Measurements from ENCODE around the gene USP24. TPM values are rescaled to one million over a fixed set of nuclear protein-coding genes. Genes with fewer than 3 reads are reported as not detected.
"Not testable (repeated sequence)": the region's sequence is repeated elsewhere in the genome, so short reads cannot be mapped to it uniquely, and the experiment has no call there.

USP24 gene
- total RNA-seq, 1 donor from 2014 or later: 50.5 TPM

GRCh38 chr1:55035904-55036303 lies 179.3 kb downstream of the USP24 start:
- peaks cover 21% of the 10 kb centered on the region for H3K4me1 ChIP-seq
- H3K4me3 Mint-ChIP-seq: no peak overlapping the region
- H3K9me3 ChIP-seq (ENCODE audit: low read depth): no peaks in the 10 kb centered on the region
- H3K4me2 ChIP-seq: no peak overlapping the region
- peaks cover 39% of the 10 kb centered on the region for H3K27me3 ChIP-seq
- H3K4me3 ChIP-seq: no peak overlapping the region
- H3K9me3 Mint-ChIP-seq: peaks cover 12% of the 10 kb centered on the region
- H3K9ac ChIP-seq: no peak overlapping the region
- no peak overlapping the region for H3K27ac ChIP-seq
- H3K27ac Mint-ChIP-seq: no peak overlapping the region
- TF ChIP-seq EZH2 (IDR thresholded peaks at IDR 0.05) (no peak), EZH2phosphoT487 (IDR thresholded peaks at IDR 0.05) (no peak), CTCF (IDR thresholded peaks at IDR 0.05) (no peak)
- H3K36me3 Mint-ChIP-seq: peaks cover 2% of the 10 kb centered on the region
- peaks cover 51% of the 10 kb centered on the region for H3K27me3 Mint-ChIP-seq (ENCODE audit: insufficient read depth, low read depth)
- no peaks in the 10 kb centered on the region for H3K36me3 ChIP-seq
- DNase-seq (ENCODE audit: low spot score): no peak
- H3F3A ChIP-seq (ENCODE audit: low read depth): peaks cover 16% of the 10 kb centered on the region
- no peaks in the 10 kb centered on the region for H3K79me2 ChIP-seq (ENCODE audit: low read depth)
- H3K4me1 Mint-ChIP-seq: peaks cover 32% of the 10 kb centered on the region
- H4K20me1 ChIP-seq (ENCODE audit: low read depth): peaks cover 1% of the 10 kb centered on the region
- no peak overlapping the region for H2AFZ ChIP-seq (replicated peaks)

GRCh38 chr1:55034476-55035133 lies 180.6 kb downstream of the USP24 start:
- Histone ChIP-seq H3K9me3 (ENCODE audit: low read depth) (no peaks in the 10 kb centered on the region), H3K4me3 (no peak overlapping the region), H3K9ac (no peak overlapping the region), H3K4me1 (peaks cover 13% of the 10 kb centered on the region), H3F3A (ENCODE audit: low read depth) (peaks cover 16% of the 10 kb centered on the region), H3K36me3 (no peaks in the 10 kb centered on the region), H3K27me3 (peaks cover 26% of the 10 kb centered on the region), H3K27ac (no peak overlapping the region), H4K20me1 (ENCODE audit: low read depth) (no peaks in the 10 kb centered on the region), H3K79me2 (ENCODE audit: low read depth) (no peaks in the 10 kb centered on the region), H3K4me2 (no peak overlapping the region), H2AFZ (replicated peaks) (no peak overlapping the region)
- Mint-ChIP-seq H3K27me3 (ENCODE audit: insufficient read depth, low read depth) (peaks cover 41% of the 10 kb centered on the region), H3K4me1 (peaks cover 27% of the 10 kb centered on the region), H3K9me3 (peaks cover 17% of the 10 kb centered on the region), H3K27ac (no peak overlapping the region), H3K36me3 (peaks cover 2% of the 10 kb centered on the region), H3K4me3 (no peak overlapping the region)
- DNase-seq (ENCODE audit: low spot score): no peak
- TF ChIP-seq EZH2 (IDR thresholded peaks at IDR 0.05) (no peak), CTCF (IDR thresholded peaks at IDR 0.05) (no peak), EZH2phosphoT487 (IDR thresholded peaks at IDR 0.05) (no peak)

GRCh38 chr1:55033265-55033614 lies 181.9 kb downstream of the USP24 start:
- peak overlapping the region; percentile 17 for H3K4me2 ChIP-seq
- peaks cover 21% of the 10 kb centered on the region for H3K4me1 Mint-ChIP-seq
- H3K27ac Mint-ChIP-seq: peak overlapping the region; percentile 72
- peaks cover 17% of the 10 kb centered on the region for H3K9me3 Mint-ChIP-seq
- H3K27me3 Mint-ChIP-seq (ENCODE audit: insufficient read depth, low read depth): peaks cover 28% of the 10 kb centered on the region
- no peaks in the 10 kb centered on the region for H3K79me2 ChIP-seq (ENCODE audit: low read depth)
- no peaks in the 10 kb centered on the region for H3K36me3 ChIP-seq
- H2AFZ ChIP-seq (replicated peaks): no peak overlapping the region
- H3K9me3 ChIP-seq (ENCODE audit: low read depth): no peaks in the 10 kb centered on the region
- DNase-seq (ENCODE audit: low spot score): no peak
- peaks cover 16% of the 10 kb centered on the region for H3F3A ChIP-seq (ENCODE audit: low read depth)
- no peak overlapping the region for H3K4me3 ChIP-seq
- no peaks in the 10 kb centered on the region for H4K20me1 ChIP-seq (ENCODE audit: low read depth)
- no peak for TF ChIP-seq EZH2 (IDR thresholded peaks at IDR 0.05)
- TF ChIP-seq EZH2phosphoT487 (IDR thresholded peaks at IDR 0.05): no peak
- no peak for TF ChIP-seq CTCF (IDR thresholded peaks at IDR 0.05)
- H3K4me1 ChIP-seq: peaks cover 12% of the 10 kb centered on the region
- H3K27ac ChIP-seq: peak overlapping the region; percentile 75
- H3K4me3 Mint-ChIP-seq: peak overlapping the region; percentile 5
- H3K36me3 Mint-ChIP-seq: peaks cover 2% of the 10 kb centered on the region
- peaks cover 13% of the 10 kb centered on the region for H3K27me3 ChIP-seq
- H3K9ac ChIP-seq: no peak overlapping the region

- Mint-ChIP-seq H3K9me3 (peaks cover 17% of the 10 kb centered on the region), H3K27me3 (ENCODE audit: insufficient read depth, low read depth) (peaks cover 13% of the 10 kb centered on the region), H3K4me1 (peaks cover 17% of the 10 kb centered on the region)
- not testable (repeated sequence) for H3K9me3 ChIP-seq (ENCODE audit: low read depth); H3K9ac ChIP-seq; H3K27ac Mint-ChIP-seq; H3K36me3 Mint-ChIP-seq; H3K27me3 ChIP-seq; H3K79me2 ChIP-seq (ENCODE audit: low read depth); H4K20me1 ChIP-seq (ENCODE audit: low read depth); H3K27ac ChIP-seq; H2AFZ ChIP-seq (replicated peaks); H3K36me3 ChIP-seq; DNase-seq (ENCODE audit: low spot score); H3K4me3 Mint-ChIP-seq; H3K4me3 ChIP-seq; H3K4me2 ChIP-seq
- H3F3A ChIP-seq (ENCODE audit: low read depth): peaks cover 16% of the 10 kb centered on the region
- H3K4me1 ChIP-seq: peaks cover 12% of the 10 kb centered on the region
Measured at GRCh38 chr1:55031098-55031497, 184.1 kb downstream of the USP24 start.

GRCh38 chr1:55026682-55027081 lies 188.5 kb downstream of the USP24 start:
- Mint-ChIP-seq H3K9me3 (peaks cover 12% of the 10 kb centered on the region), H3K4me1 (peaks cover 13% of the 10 kb centered on the region)
- H3K27me3 Mint-ChIP-seq (ENCODE audit: insufficient read depth, low read depth); H3K36me3 ChIP-seq; H3K9me3 ChIP-seq (ENCODE audit: low read depth); H4K20me1 ChIP-seq (ENCODE audit: low read depth); H3K79me2 ChIP-seq (ENCODE audit: low read depth); H3K4me3 Mint-ChIP-seq; DNase-seq (ENCODE audit: low spot score); H3K4me3 ChIP-seq; H3K9ac ChIP-seq; H3K36me3 Mint-ChIP-seq; H3K4me1 ChIP-seq; H2AFZ ChIP-seq (replicated peaks); H3F3A ChIP-seq (ENCODE audit: low read depth); H3K27ac ChIP-seq; H3K27me3 ChIP-seq; H3K4me2 ChIP-seq; H3K27ac Mint-ChIP-seq: not testable (repeated sequence)

GRCh38 chr1:55024163-55024562 lies 191.0 kb downstream of the USP24 start:
- not testable (repeated sequence) for H2AFZ ChIP-seq (replicated peaks); H3K36me3 ChIP-seq; H3K27me3 ChIP-seq; H3K9ac ChIP-seq; H3K4me2 ChIP-seq; H3F3A ChIP-seq (ENCODE audit: low read depth); H3K4me3 Mint-ChIP-seq; H3K4me3 ChIP-seq; H3K4me1 ChIP-seq; H3K27me3 Mint-ChIP-seq (ENCODE audit: insufficient read depth, low read depth); H3K9me3 Mint-ChIP-seq; H3K27ac Mint-ChIP-seq; H3K36me3 Mint-ChIP-seq; DNase-seq (ENCODE audit: low spot score); H4K20me1 ChIP-seq (ENCODE audit: low read depth); H3K27ac ChIP-seq; H3K79me2 ChIP-seq (ENCODE audit: low read depth); H3K9me3 ChIP-seq (ENCODE audit: low read depth)
- H3K4me1 Mint-ChIP-seq: peaks cover 11% of the 10 kb centered on the region
